ENCODE data around the gene CYP2R1. TPM values are rescaled to one million over a fixed set of nuclear protein-coding genes. Genes with fewer than 3 reads are reported as not detected.

The CYP2R1 gene
- total and polyA plus RNA-seq, 2 donors (not counting 3 experiments of a cell fraction or from before 2014, with no cell fraction given) = 5.8 to 8.0 TPM

GRCh38 chr11:14861680-14862079 is 30.4 kb downstream of the CYP2R1 start:
- H3K27me3 ChIP-seq (ENCODE audit: control insufficient read depth in 2 of 2, insufficient read depth in 2 of 2, low read length in 2 of 2) = no peaks in the 10 kb centered on the region
- peak; percentile 42 for FAIRE-seq
- no peaks in the 10 kb centered on the region for H3K9me3 ChIP-seq (replicated peaks; ENCODE audit: control insufficient read depth, insufficient read depth, low read length)
- dilution Hi-C loops (cut with MboI; ENCODE audit: extremely low pct_ligation_motif_present, low sequenced_read_pairs) (no loop called here), intact Hi-C loops (cut with micrococcal nuclease) (no loop called here)
- H3K4me3 ChIP-seq (replicated peaks in 1 of 3; ENCODE audit: insufficient read depth in 1 of 3, low read depth in 1 of 3, low read length in 3 of 3) = no peak overlapping the region
- H3K9me1 ChIP-seq (replicated peaks; ENCODE audit: control insufficient read depth, extremely low read depth, insufficient read depth, low read length) = no peaks in the 10 kb centered on the region
- H3K79me2 ChIP-seq (ENCODE audit: control insufficient read depth, insufficient read depth, low read length) = no peaks in the 10 kb centered on the region
- no peak overlapping the region for H3K4me2 ChIP-seq (ENCODE audit: insufficient read depth, low read length)
- POLR2A ChIA-PET = no interaction called here
- no peaks in the 10 kb centered on the region for H3K4me1 ChIP-seq (ENCODE audit: control insufficient read depth, extremely low read depth, insufficient read depth, low read length)
- no peak for DNase-seq (ENCODE audit: low read depth, low spot score)
- no peaks in the 10 kb centered on the region for H3K36me3 ChIP-seq (ENCODE audit: control insufficient read depth in 2 of 2, extremely low read depth in 1 of 2, insufficient read depth in 2 of 2, low read length in 2 of 2)
- BruUV-seq (replicated peaks) = no TSS peak
- no peak overlapping the region for H3K27ac ChIP-seq (ENCODE audit: insufficient read depth, low read depth, low read length)
- no peak overlapping the region for H3K9ac ChIP-seq (replicated peaks; ENCODE audit: extremely low read depth, insufficient read depth, low read length)
- no peak overlapping the region for H2AFZ ChIP-seq (ENCODE audit: low read depth, low read length)
- H4K20me1 ChIP-seq (replicated peaks; ENCODE audit: control insufficient read depth, extremely low read depth, insufficient read depth, low read length) = no peaks in the 10 kb centered on the region
- CTCF ChIA-PET = interaction anchor here (2.1 to 2.4 kb wide), 2 partner anchors 30 to 47 kb away, joined by 5 to 15 read pairs; partner anchors contain the start of gene CYP2R1
- TF ChIP-seq GATA2 (IDR thresholded peaks at IDR 0.05; ENCODE audit: insufficient read depth, insufficient read length, low read depth, low read length) (no peak), POLR2A (IDR thresholded peaks at IDR 0.05; ENCODE audit: low read depth, low read length) (no peak), MYC (IDR thresholded peaks at IDR 0.05; ENCODE audit: low read depth, low read length) (no peak), CTCF (IDR thresholded peaks at IDR 0.05; ENCODE audit: extremely low read depth in 1 of 2, insufficient read depth in 1 of 2, low read depth in 1 of 2, low read length in 2 of 2) (no peak), EZH2 (IDR thresholded peaks at IDR 0.05; ENCODE audit: borderline replicate concordance, low read depth, low read length, severe bottlenecking) (no peak), MAX (IDR thresholded peaks at IDR 0.05; ENCODE audit: insufficient read depth, insufficient read length) (no peak), JUN (IDR thresholded peaks at IDR 0.05; ENCODE audit: borderline replicate concordance, insufficient read depth, insufficient read length, low read depth) (no peak), POLR2AphosphoS5 (IDR thresholded peaks at IDR 0.05; ENCODE audit: insufficient read depth, low read depth, low read length) (no peak), FOS (IDR thresholded peaks at IDR 0.05; ENCODE audit: borderline replicate concordance, insufficient read depth, low read length) (no peak)
